Neural cell (in vitro differentiated cells): ENCODE data around the gene PRR12. TPM values are rescaled to one million over a fixed set of nuclear protein-coding genes. Genes with fewer than 3 reads are reported as not detected.
A peak's percentile ranks its signal among the peaks of the same experiment; 100 is the strongest.

Experiments
- H2AFZ ChIP-seq: fragments of 200-600, 300-800 bp; sonication (generic), shearing (Covaris generic); 2 replicates; pipeline ENCODE4 v1.6.0; 2014; ENCODE audit warnings: low read depth, mild to moderate bottlenecking, antibody characterized with exemption, low read length, moderate library complexity
- H3F3A ChIP-seq: fragments of 200-600 bp; shearing (Covaris generic); 2 replicates; pipeline ENCODE4 v1.6.1; 2016; ENCODE audit warnings: mild to moderate bottlenecking, moderate library complexity, mixed read lengths, antibody characterized with exemption, low read length; ENCODE audit not compliant: insufficient read depth, poor library complexity, severe bottlenecking
- H3K27ac ChIP-seq: fragments of 200-600, 300-800 bp; sonication (generic), shearing (Covaris generic); 2 replicates; pipeline ENCODE4 v1.5.1; 2014; ENCODE audit warnings: mild to moderate bottlenecking, low read length, moderate library complexity
- H3K27me3 ChIP-seq: fragments of 300-800, 200-600 bp; sonication (generic), shearing (Covaris generic); 2 replicates; pipeline ENCODE4 v1.6.0; 2014; ENCODE audit warnings: mild to moderate bottlenecking, low read depth, low read length, moderate library complexity; ENCODE audit not compliant: insufficient read depth
- H3K36me3 ChIP-seq: fragments of 300-800, 200-600 bp; sonication (generic), shearing (Covaris generic); 2 replicates; pipeline ENCODE4 v1.5.1; 2014; ENCODE audit warnings: mild to moderate bottlenecking, antibody characterized with exemption, low read length, moderate library complexity; ENCODE audit not compliant: insufficient read depth
- H3K4me2 ChIP-seq: fragments of 300-800, 200-600 bp; sonication (generic), shearing (Covaris generic); 2 replicates; pipeline ENCODE4 v1.6.0; 2014; ENCODE audit warnings: mild to moderate bottlenecking, low read length
- H3K4me3 ChIP-seq: fragments of 300-800, 200-600 bp; sonication (generic), shearing (Covaris generic); 2 replicates; pipeline ENCODE4 v1.5.1; 2014; ENCODE audit warnings: mild to moderate bottlenecking, low read length, moderate library complexity
- H3K79me2 ChIP-seq: fragments of 200-600 bp; shearing (Covaris generic); replicated peaks from 2 replicates; pipeline ENCODE4 v1.6.0; 2014; ENCODE audit warnings: mild to moderate bottlenecking, low read length, moderate library complexity; ENCODE audit not compliant: insufficient read depth
- H3K9ac ChIP-seq: fragments of 300-800, 200-600 bp; sonication (generic), shearing (Covaris generic); 2 replicates; pipeline ENCODE4 v1.6.1; 2016; ENCODE audit warnings: mild to moderate bottlenecking, low read length, mixed read lengths
- H3K9me2 ChIP-seq: fragments of 200-600 bp; shearing (Covaris generic); 2 replicates; pipeline ENCODE4 v1.6.1; 2016; ENCODE audit warnings: mild to moderate bottlenecking, low read length, mixed read lengths; ENCODE audit not compliant: insufficient read depth
- H3K9me3 ChIP-seq: fragments of 200-600, 300-800 bp; sonication (generic), shearing (Covaris generic); 2 replicates; pipeline ENCODE4 v1.6.1; 2016; ENCODE audit warnings: mild to moderate bottlenecking, mixed run types, low read length, moderate library complexity, mixed read lengths
- H4K20me1 ChIP-seq: fragments of 200-600 bp; shearing (Covaris generic); 2 replicates; pipeline ENCODE4 v1.6.1; 2016; ENCODE audit warnings: mild to moderate bottlenecking, mixed run types; ENCODE audit not compliant: insufficient read depth
- EP300 ChIP-seq: fragments of 450-650 bp; conservative IDR thresholded peaks from 2 replicates; pipeline ENCODE4 v1.6.1; 2014; ENCODE audit warnings: antibody characterized with exemption, mild to moderate bottlenecking, moderate library complexity; ENCODE audit not compliant: poor library complexity, severe bottlenecking
- EZH2 ChIP-seq: fragments of 200-600, 300-800 bp; shearing (Covaris generic), sonication (generic); IDR thresholded peaks from 2 replicates; pipeline ENCODE4 v1.6.1; 2014; ENCODE audit warnings: antibody characterized with exemption, low read length, borderline replicate concordance, mild to moderate bottlenecking; ENCODE audit not compliant: insufficient read depth, poor library complexity, severe bottlenecking
- MXI1 ChIP-seq: fragments of 450-650 bp; conservative IDR thresholded peaks from 2 replicates; pipeline ENCODE4 v1.6.1; 2014; ENCODE audit warnings: antibody characterized with exemption, mild to moderate bottlenecking; ENCODE audit not compliant: poor library complexity, severe bottlenecking
- POLR2AphosphoS5 ChIP-seq: IDR thresholded peaks from 2 replicates; pipeline ENCODE4 v1.6.1; 2012
- RAD21 ChIP-seq: fragments of 450-650 bp; conservative IDR thresholded peaks from 2 replicates; pipeline ENCODE4 v1.6.1; 2014; ENCODE audit warnings: antibody characterized with exemption, mild to moderate bottlenecking, moderate library complexity
- REST ChIP-seq: IDR thresholded peaks from 2 replicates; pipeline ENCODE4 v1.6.1; 2012; ENCODE audit warnings: borderline replicate concordance
- SMC3 ChIP-seq: fragments of 450-650 bp; conservative IDR thresholded peaks from 2 replicates; pipeline ENCODE4 v1.6.1; 2014; ENCODE audit warnings: antibody characterized with exemption, mild to moderate bottlenecking, moderate library complexity; ENCODE audit not compliant: poor library complexity
- TAF1 ChIP-seq: IDR thresholded peaks from 2 replicates; pipeline ENCODE4 v1.6.1; 2012; ENCODE audit warnings: low read depth
- polyA plus RNA-seq: library from polyadenylated mRNA; depleted of rRNA; stranded (reverse); fragments of >200 nt; gene quantifications from 2 replicates; pipeline ENCODE4 v1.2.3, GENCODE V29; 2014
- TF ChIP-seq, protein P1 (sequence below): fragments of 450-650 bp; IDR thresholded peaks from 2 replicates; pipeline ENCODE4 v1.5.1; 2014; ENCODE audit warnings: antibody characterized with exemption, mild to moderate bottlenecking, moderate library complexity; ENCODE audit not compliant: poor library complexity, severe bottlenecking

PRR12 gene
- polyA plus RNA-seq, 1 donor from 2014 or later, result 1.2 TPM

DNA sequence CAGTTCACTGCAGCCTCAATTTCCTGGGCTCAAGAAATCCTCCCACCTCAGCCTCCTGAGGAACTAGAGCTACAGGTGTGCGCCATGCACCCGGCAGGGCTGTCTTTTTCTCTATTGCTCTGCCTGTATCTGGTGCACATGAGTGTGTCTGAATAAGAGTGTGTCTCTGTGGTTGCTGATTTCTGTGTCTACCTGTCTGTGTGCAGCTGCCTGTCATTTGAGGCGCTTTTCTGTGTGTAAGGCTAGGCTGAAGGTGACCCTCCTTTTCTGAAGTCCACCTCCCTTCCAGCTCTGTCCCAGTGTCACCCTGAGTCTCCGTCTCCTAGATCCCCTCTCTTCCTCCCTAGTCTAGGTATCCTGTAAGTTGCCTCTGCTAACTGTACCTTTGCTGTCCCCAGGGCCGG is 1.5 kb upstream of the PRR12 start:
- Histone ChIP-seq H3K9me2 (no peaks in the 10 kb centered on the region), H3K9me3 (no peaks in the 10 kb centered on the region), H2AFZ (no peak overlapping the region), H4K20me1 (no peaks in the 10 kb centered on the region), H3K9ac (no peak overlapping the region), H3K79me2 (peaks cover 19% of the 10 kb centered on the region), H3K4me2 (no peak overlapping the region), H3K4me3 (no peak overlapping the region), H3F3A (no peaks in the 10 kb centered on the region), H3K36me3 (no peaks in the 10 kb centered on the region), H3K27me3 (no peaks in the 10 kb centered on the region), H3K27ac (peak overlapping the region; percentile 97)
- TF ChIP-seq RAD21, result no peak
- TF ChIP-seq MXI1, result no peak
- TF ChIP-seq EZH2, result no peak
- no peak for TF ChIP-seq EP300
- TF ChIP-seq TAF1, result no peak
- TF ChIP-seq REST, result no peak
- no peak for TF ChIP-seq POLR2AphosphoS5
- no peak for TF ChIP-seq SMC3
- TF ChIP-seq, protein P1, sequence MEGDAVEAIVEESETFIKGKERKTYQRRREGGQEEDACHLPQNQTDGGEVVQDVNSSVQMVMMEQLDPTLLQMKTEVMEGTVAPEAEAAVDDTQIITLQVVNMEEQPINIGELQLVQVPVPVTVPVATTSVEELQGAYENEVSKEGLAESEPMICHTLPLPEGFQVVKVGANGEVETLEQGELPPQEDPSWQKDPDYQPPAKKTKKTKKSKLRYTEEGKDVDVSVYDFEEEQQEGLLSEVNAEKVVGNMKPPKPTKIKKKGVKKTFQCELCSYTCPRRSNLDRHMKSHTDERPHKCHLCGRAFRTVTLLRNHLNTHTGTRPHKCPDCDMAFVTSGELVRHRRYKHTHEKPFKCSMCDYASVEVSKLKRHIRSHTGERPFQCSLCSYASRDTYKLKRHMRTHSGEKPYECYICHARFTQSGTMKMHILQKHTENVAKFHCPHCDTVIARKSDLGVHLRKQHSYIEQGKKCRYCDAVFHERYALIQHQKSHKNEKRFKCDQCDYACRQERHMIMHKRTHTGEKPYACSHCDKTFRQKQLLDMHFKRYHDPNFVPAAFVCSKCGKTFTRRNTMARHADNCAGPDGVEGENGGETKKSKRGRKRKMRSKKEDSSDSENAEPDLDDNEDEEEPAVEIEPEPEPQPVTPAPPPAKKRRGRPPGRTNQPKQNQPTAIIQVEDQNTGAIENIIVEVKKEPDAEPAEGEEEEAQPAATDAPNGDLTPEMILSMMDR, result no peak

DNA sequence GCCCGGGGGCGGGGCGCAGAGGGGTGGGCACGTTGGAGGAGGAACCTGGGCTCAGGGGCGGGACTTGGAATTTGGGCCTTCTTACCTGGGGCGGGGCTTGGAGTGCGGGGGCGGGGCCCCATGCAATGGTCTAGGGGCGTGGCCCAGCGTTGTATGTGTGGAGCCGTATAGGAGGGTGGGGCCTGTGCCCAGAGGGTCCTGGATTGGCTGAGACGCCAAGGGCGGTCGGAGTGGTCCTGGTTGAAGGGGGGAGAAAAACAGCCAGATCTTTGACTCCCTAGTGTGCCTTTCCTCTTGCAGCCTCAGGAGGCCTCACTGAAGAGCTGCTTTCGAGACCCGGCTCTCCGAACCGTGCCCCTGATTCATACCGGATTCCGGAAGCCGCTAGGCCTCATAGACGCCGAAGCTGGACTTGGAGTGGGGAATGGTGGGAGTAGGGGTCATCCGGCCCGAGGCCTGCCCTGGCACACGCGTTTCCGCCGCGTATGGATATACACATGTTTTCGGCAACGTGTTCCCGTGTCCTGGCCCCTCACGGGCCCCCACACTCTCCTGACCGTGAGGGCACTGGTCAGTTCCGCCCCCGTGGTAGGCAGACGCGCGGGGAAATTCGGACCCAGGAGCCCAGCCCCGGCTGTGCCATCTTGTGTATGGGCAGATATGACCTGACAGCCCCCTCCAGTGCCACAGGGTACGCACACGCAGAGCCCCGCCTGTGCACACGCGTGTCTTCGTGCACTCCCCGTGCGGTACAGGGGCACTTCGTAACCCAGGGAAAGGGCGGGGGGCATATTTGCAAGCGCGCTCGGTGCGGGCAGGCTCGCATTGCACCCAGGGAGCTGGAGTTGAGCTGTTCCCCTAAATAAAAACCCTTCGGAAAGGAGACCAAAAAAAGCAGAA is 661 bp upstream of the PRR12 start:
- H3K9ac ChIP-seq, result peak overlapping the region; percentile 96
- H2AFZ ChIP-seq, result peak overlapping the region; percentile 58
- TF ChIP-seq POLR2AphosphoS5 (peak; percentile 79), EZH2 (no peak), TAF1 (peak; percentile 33), SMC3 (peak; percentile 40), EP300 (peak; percentile 25), REST (no peak), MXI1 (peak; percentile 72), RAD21 (peak; percentile 23)
- TF ChIP-seq, protein P1, result peak; percentile 47

More for the DNA sequence above, 661 bp upstream of the PRR12 start:
- Histone ChIP-seq H3K4me2 (peak overlapping the region; percentile 97), H3K27ac (peak overlapping the region; percentile 97), H3F3A (no peaks in the 10 kb centered on the region), H3K27me3 (no peaks in the 10 kb centered on the region), H3K79me2 (peaks cover 20% of the 10 kb centered on the region), H3K36me3 (no peaks in the 10 kb centered on the region), H4K20me1 (no peaks in the 10 kb centered on the region), H3K9me3 (no peaks in the 10 kb centered on the region), H3K9me2 (no peaks in the 10 kb centered on the region), H3K4me3 (peak overlapping the region; percentile 95)
